Measurements from ENCODE around the gene AIFM2. TPM values are rescaled to one million over a fixed set of nuclear protein-coding genes. Genes with fewer than 3 reads are reported as not detected.

AIFM2 gene
- total RNA-seq, 1 experiment from 2014 or later: 31.1 TPM

- H3K9me3 ChIP-seq: no peaks in the 10 kb centered on the region
- no peak for DNase-seq
- no peaks in the 10 kb centered on the region for H3K27me3 ChIP-seq (replicated peaks; ENCODE audit: control insufficient read depth, insufficient read depth, low read length)
- H3K27me3 Mint-ChIP-seq (ENCODE audit: insufficient read depth, unreplicated experiment): no peaks in the 10 kb centered on the region
- H3K4me1 ChIP-seq: peaks cover 33% of the 10 kb centered on the region
- CTCF ChIA-PET: interaction anchor here (0.5 to 4.3 kb wide), 5 partner anchors 9 to 619 kb away, joined by 3 to 16 read pairs (median 3); partner anchors contain the start of gene TYSND1
- H3K4me3 ChIP-seq (ENCODE audit: low read depth, low read length): no peak overlapping the region
- intact Hi-C loops (cut with micrococcal nuclease; ENCODE audit: unreplicated experiment): no loop called here
- H3K36me3 Mint-ChIP-seq (ENCODE audit: insufficient read depth, unreplicated experiment): peaks cover 2% of the 10 kb centered on the region
- no peaks in the 10 kb centered on the region for H3K9me3 Mint-ChIP-seq (ENCODE audit: unreplicated experiment)
- H3K27ac Mint-ChIP-seq (ENCODE audit: unreplicated experiment): no peak overlapping the region
- TF ChIP-seq CTCF (IDR thresholded peaks at IDR 0.05; ENCODE audit: insufficient read depth in 1 of 2, low read depth in 1 of 2, low read length in 1 of 2, severe bottlenecking in 1 of 2, unreplicated experiment in 1 of 2): no peak
- no TSS peak for BruUV-seq (replicated peaks)
- H3K4me3 Mint-ChIP-seq (ENCODE audit: unreplicated experiment): no peak overlapping the region
- H3K36me3 ChIP-seq (ENCODE audit: control insufficient read depth, insufficient read depth, low read length): no peaks in the 10 kb centered on the region
- peaks cover 31% of the 10 kb centered on the region for H3K4me1 Mint-ChIP-seq (ENCODE audit: low read depth, unreplicated experiment)
- POLR2A ChIA-PET: interaction anchor here (1.4 to 2.1 kb wide), 2 partner anchors 11 to 50 kb away, joined by 4 to 5 read pairs; partner anchors contain the start of gene TYSND1
Measured at GRCh38 chr10:70096016-70096704, 36.5 kb downstream of the AIFM2 start.

GRCh38 chr10:70094250-70094649, 38.4 kb downstream of the AIFM2 start:
- BruUV-seq (replicated peaks): no TSS peak
- POLR2A ChIA-PET: interaction anchor here (3.5 kb wide), 1 partner anchor 52 kb away, joined by 17 read pairs; the partner anchor contains the start of gene TYSND1

More at GRCh38 chr10:70094250-70094649, 38.4 kb downstream of the AIFM2 start:
- DNase-seq: no peak
- no peaks in the 10 kb centered on the region for H3K36me3 ChIP-seq (ENCODE audit: control insufficient read depth, insufficient read depth, low read length)
- H3K9me3 ChIP-seq: no peaks in the 10 kb centered on the region
- TF ChIP-seq CTCF (IDR thresholded peaks at IDR 0.05; ENCODE audit: insufficient read depth in 1 of 2, low read depth in 1 of 2, low read length in 1 of 2, severe bottlenecking in 1 of 2, unreplicated experiment in 1 of 2): no peak
- Mint-ChIP-seq H3K9me3 (ENCODE audit: unreplicated experiment) (no peaks in the 10 kb centered on the region), H3K27ac (ENCODE audit: unreplicated experiment) (no peak overlapping the region), H3K36me3 (ENCODE audit: insufficient read depth, unreplicated experiment) (peaks cover 6% of the 10 kb centered on the region), H3K4me1 (ENCODE audit: low read depth, unreplicated experiment) (peaks cover 42% of the 10 kb centered on the region), H3K27me3 (ENCODE audit: insufficient read depth, unreplicated experiment) (no peaks in the 10 kb centered on the region), H3K4me3 (ENCODE audit: unreplicated experiment) (no peak overlapping the region)
- H3K4me3 ChIP-seq (ENCODE audit: low read depth, low read length): no peak overlapping the region
- CTCF ChIA-PET: interaction anchor here (4.3 to 6.0 kb wide), 2 partner anchors 10 to 52 kb away, joined by 15 to 54 read pairs; partner anchors contain the start of gene TYSND1
- peaks cover 45% of the 10 kb centered on the region for H3K4me1 ChIP-seq
- intact Hi-C loops (cut with micrococcal nuclease; ENCODE audit: unreplicated experiment): no loop called here
- no peaks in the 10 kb centered on the region for H3K27me3 ChIP-seq (replicated peaks; ENCODE audit: control insufficient read depth, insufficient read depth, low read length)

All from Caco-2 (cell line).